ENCODE data around the gene BLCAP.
A peak's percentile ranks its signal among the peaks of the same experiment; 100 is the strongest.

BLCAP gene

DNA sequence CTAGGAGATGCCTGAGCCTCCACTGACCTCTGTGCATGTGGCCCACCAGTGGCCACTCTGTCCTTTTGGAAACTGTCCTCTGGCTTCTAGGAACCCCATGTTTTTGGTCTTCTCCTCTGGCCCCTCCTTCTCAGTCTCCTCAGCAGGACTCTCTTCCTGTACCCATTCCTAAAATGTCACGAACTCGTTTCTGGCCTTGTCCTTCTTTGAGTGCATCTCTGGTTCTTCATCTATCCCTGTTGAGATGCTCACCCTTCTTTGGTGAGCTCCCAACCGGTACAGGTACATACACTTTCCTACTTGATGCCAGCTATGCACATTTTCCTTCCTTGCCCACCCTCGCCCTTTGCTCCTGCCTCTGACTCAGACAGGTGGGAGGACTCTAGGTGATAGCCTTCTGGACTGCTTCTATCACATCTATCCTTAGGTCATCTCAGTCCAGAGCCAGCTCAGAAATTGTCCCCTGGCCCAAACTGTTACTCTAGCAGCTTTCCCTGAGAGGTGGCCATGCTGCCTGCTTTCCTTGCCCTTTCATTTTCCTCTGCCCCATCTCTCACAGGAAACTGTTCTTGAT lies 21.4 kb downstream of the BLCAP start:
- ChIA-PET CTCF (interaction anchor here (0.6 to 1.6 kb wide), 4 partner anchors 213 to 311 kb away, joined by 3 read pairs; no protein-coding TSS in a partner anchor), POLR2A (interaction anchor here (1.2 kb wide), 1 partner anchor 8 kb away, joined by 4 read pairs; no protein-coding TSS in a partner anchor)
- H3K27ac ChIP-seq (ENCODE audit: extremely low read depth, low read depth, low read length): no peak overlapping the region
- TF ChIP-seq, protein P1, sequence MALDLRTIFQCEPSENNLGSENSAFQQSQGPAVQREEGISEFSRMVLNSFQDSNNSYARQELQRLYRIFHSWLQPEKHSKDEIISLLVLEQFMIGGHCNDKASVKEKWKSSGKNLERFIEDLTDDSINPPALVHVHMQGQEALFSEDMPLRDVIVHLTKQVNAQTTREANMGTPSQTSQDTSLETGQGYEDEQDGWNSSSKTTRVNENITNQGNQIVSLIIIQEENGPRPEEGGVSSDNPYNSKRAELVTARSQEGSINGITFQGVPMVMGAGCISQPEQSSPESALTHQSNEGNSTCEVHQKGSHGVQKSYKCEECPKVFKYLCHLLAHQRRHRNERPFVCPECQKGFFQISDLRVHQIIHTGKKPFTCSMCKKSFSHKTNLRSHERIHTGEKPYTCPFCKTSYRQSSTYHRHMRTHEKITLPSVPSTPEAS (tag by site-specific recombination; IDR thresholded peaks at IDR 0.05): no peak
- TF ChIP-seq ZNF521 (tag by site-specific recombination; IDR thresholded peaks at IDR 0.05): no peak
- TF ChIP-seq PRDM1 (tag by site-specific recombination; IDR thresholded peaks at IDR 0.05): 0 out of 2 replicates have a peak, but pooled peaks have one; percentile 44
- H3K36me3 ChIP-seq (ENCODE audit: control insufficient read depth in 2 of 2, insufficient read depth in 1 of 2, low read length in 2 of 2): peaks cover 0 to 7% of the 10 kb centered on the region in 2 experiments; a peak in 1 of 3 replicates
- H3K9me3 ChIP-seq (ENCODE audit: control insufficient read depth, insufficient read depth, low read depth, low read length): no peaks in the 10 kb centered on the region
- no peak overlapping the region for H3K4me3 ChIP-seq (ENCODE audit: low read depth, low read length)
- no peaks in the 10 kb centered on the region for H3K4me1 ChIP-seq (ENCODE audit: control insufficient read depth, insufficient read depth, low read length)

DNA sequence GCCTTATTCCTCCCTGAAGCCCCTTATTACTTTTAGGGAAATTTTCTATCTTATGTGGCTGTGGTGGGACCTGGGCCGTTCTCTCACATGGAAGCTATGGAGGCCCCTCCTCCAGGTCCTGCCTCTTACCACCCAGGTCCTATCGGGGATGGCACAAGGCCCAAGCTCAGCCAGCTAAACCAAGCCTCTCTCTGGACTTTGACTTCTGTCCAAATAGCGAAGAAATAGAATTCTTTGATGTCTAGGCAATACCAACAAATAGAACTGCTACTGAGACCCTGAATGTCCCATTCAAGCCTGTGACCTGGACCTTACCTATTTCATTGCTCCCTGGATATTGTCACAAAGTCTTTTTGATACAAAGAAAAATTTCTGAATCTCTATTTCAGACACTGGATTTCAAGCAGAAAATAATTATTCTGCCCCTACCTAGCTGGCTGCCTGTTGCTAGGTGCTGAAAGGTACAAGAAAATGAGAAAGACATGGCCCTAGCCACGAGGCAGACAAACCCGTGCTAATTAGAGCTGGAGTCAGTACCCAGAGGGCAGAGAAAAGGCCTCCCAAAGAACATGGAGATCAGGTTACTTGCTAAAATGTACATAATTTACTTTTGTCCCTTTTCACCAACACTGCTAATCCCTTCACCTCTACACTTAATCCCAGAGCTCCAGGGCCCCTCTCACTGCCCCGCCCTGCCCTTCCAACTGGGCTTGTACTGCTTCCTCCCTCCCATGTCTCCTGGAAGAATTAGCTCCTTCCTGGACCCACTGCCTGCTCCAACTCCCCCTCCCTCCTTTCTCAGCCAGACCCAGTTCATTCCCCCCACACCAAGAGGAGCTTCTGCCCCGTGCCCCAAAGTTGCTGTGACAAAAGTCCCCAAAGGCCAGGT lies 22.2 kb downstream of the BLCAP start:
- ChIA-PET CTCF (interaction anchor here (0.7 to 1.6 kb wide), 2 partner anchors 100 to 310 kb away, joined by 3 read pairs; no protein-coding TSS in a partner anchor), POLR2A (interaction anchor here (1.2 kb wide), 1 partner anchor 7 kb away, joined by 4 read pairs; no protein-coding TSS in a partner anchor)
- Histone ChIP-seq H3K27ac (ENCODE audit: extremely low read depth, low read depth, low read length) (no peak overlapping the region), H3K4me1 (ENCODE audit: control insufficient read depth, insufficient read depth, low read length) (no peaks in the 10 kb centered on the region), H3K36me3 (ENCODE audit: control insufficient read depth in 2 of 2, insufficient read depth in 1 of 2, low read length in 2 of 2) (peaks cover 0 to 4% of the 10 kb centered on the region in 2 experiments; a peak in 1 of 3 replicates), H3K9me3 (ENCODE audit: control insufficient read depth, insufficient read depth, low read depth, low read length) (no peaks in the 10 kb centered on the region), H3K4me3 (ENCODE audit: low read depth, low read length) (no peak overlapping the region)
- TF ChIP-seq, protein P2, sequence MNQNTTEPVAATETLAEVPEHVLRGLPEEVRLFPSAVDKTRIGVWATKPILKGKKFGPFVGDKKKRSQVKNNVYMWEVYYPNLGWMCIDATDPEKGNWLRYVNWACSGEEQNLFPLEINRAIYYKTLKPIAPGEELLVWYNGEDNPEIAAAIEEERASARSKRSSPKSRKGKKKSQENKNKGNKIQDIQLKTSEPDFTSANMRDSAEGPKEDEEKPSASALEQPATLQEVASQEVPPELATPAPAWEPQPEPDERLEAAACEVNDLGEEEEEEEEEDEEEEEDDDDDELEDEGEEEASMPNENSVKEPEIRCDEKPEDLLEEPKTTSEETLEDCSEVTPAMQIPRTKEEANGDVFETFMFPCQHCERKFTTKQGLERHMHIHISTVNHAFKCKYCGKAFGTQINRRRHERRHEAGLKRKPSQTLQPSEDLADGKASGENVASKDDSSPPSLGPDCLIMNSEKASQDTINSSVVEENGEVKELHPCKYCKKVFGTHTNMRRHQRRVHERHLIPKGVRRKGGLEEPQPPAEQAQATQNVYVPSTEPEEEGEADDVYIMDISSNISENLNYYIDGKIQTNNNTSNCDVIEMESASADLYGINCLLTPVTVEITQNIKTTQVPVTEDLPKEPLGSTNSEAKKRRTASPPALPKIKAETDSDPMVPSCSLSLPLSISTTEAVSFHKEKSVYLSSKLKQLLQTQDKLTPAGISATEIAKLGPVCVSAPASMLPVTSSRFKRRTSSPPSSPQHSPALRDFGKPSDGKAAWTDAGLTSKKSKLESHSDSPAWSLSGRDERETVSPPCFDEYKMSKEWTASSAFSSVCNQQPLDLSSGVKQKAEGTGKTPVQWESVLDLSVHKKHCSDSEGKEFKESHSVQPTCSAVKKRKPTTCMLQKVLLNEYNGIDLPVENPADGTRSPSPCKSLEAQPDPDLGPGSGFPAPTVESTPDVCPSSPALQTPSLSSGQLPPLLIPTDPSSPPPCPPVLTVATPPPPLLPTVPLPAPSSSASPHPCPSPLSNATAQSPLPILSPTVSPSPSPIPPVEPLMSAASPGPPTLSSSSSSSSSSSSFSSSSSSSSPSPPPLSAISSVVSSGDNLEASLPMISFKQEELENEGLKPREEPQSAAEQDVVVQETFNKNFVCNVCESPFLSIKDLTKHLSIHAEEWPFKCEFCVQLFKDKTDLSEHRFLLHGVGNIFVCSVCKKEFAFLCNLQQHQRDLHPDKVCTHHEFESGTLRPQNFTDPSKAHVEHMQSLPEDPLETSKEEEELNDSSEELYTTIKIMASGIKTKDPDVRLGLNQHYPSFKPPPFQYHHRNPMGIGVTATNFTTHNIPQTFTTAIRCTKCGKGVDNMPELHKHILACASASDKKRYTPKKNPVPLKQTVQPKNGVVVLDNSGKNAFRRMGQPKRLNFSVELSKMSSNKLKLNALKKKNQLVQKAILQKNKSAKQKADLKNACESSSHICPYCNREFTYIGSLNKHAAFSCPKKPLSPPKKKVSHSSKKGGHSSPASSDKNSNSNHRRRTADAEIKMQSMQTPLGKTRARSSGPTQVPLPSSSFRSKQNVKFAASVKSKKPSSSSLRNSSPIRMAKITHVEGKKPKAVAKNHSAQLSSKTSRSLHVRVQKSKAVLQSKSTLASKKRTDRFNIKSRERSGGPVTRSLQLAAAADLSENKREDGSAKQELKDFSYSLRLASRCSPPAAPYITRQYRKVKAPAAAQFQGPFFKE (tag by site-specific recombination; IDR thresholded peaks at IDR 0.05; ENCODE audit: borderline replicate concordance): no peak
- TF ChIP-seq GLIS1 (tag by site-specific recombination; IDR thresholded peaks at IDR 0.05) (0 out of 2 replicates have a peak, but pooled peaks have one; percentile 7), ZNF521 (tag by site-specific recombination; IDR thresholded peaks at IDR 0.05) (no peak), ZNF121 (tag by site-specific recombination; IDR thresholded peaks at IDR 0.05) (no peak)

DNA sequence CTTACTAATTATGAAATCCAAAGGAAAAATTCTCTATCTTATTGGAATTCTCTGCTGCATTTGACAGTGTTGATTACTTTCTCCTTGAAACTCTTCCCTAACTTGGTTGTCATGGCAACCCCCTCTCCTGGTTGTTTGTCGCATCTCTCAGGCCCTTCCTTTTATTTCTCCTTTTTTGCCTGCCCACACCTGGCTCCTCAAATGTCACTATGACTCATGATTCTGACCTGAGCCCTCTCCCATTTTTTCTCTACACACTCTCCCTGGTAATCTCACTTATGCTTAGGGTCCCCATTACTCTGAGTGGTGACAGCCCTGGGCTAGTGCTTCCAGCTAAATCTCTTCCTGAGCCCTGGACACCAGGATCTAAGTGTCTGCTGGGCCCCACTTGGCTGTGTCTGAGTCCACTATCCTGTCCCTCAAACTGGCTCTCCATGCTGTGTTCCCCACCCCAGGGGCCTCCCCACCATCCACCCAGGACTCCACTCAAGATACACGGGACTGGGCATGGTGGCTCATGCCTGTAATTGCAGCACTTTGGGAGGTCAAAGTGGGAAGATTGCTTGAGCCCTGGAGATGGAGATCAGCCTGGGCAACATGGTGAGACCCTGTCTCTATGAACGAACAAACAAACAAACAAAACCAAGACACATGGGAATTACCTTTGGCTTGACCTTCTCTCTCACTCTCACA lies 23.1 kb downstream of the BLCAP start:
- H3K36me3 ChIP-seq (ENCODE audit: control insufficient read depth in 2 of 2, insufficient read depth in 1 of 2, low read length in 2 of 2): peaks cover 0 to 4% of the 10 kb centered on the region in 2 experiments; a peak in 1 of 3 replicates
- H3K9me3 ChIP-seq (ENCODE audit: control insufficient read depth, insufficient read depth, low read depth, low read length): no peaks in the 10 kb centered on the region
- ChIA-PET CTCF (no interaction called here), POLR2A (no interaction called here)
- H3K27ac ChIP-seq (ENCODE audit: extremely low read depth, low read depth, low read length): no peak overlapping the region
- H3K4me3 ChIP-seq (ENCODE audit: low read depth, low read length): no peak overlapping the region
- TF ChIP-seq, protein P3, sequence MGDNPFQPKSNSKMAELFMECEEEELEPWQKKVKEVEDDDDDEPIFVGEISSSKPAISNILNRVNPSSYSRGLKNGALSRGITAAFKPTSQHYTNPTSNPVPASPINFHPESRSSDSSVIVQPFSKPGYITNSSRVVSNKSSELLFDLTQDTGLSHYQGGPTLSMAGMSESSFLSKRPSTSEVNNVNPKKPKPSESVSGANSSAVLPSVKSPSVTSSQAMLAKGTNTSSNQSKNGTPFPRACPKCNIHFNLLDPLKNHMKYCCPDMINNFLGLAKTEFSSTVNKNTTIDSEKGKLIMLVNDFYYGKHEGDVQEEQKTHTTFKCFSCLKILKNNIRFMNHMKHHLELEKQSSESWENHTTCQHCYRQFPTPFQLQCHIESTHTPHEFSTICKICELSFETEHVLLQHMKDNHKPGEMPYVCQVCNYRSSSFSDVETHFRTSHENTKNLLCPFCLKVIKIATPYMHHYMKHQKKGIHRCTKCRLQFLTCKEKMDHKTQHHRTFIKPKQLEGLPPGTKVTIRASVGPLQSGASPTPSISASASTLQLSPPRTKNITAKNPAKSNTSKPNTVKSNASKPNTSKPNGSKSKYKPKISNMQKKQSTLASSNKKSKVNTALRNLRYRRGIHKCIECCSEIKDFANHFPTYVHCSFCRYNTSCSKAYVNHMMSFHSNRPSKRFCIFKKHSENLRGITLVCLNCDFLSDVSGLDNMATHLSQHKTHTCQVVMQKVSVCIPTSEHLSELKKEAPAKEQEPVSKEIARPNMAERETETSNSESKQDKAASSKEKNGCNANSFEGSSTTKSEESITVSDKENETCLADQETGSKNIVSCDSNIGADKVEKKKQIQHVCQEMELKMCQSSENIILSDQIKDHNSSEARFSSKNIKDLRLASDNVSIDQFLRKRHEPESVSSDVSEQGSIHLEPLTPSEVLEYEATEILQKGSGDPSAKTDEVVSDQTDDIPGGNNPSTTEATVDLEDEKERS (tag by site-specific recombination; IDR thresholded peaks at IDR 0.05): no peak
- TF ChIP-seq YY1 (tag by site-specific recombination; IDR thresholded peaks at IDR 0.05) (no peak), ZBTB48 (tag by site-specific recombination; IDR thresholded peaks at IDR 0.05) (peak; percentile 56), ZIC2 (tag by site-specific recombination; IDR thresholded peaks at IDR 0.05) (peak; percentile 67; the same call in 1 of the 2 replicates), GLIS1 (tag by site-specific recombination; IDR thresholded peaks at IDR 0.05) (0 out of 2 replicates have a peak, but pooled peaks have one; percentile 9), ZXDB (tag by site-specific recombination; IDR thresholded peaks at IDR 0.05) (no peak), PRDM1 (tag by site-specific recombination; IDR thresholded peaks at IDR 0.05) (peak; percentile 76), ZFP69B (tag by site-specific recombination; IDR thresholded peaks at IDR 0.05) (no peak)
- TF ChIP-seq, protein P4, sequence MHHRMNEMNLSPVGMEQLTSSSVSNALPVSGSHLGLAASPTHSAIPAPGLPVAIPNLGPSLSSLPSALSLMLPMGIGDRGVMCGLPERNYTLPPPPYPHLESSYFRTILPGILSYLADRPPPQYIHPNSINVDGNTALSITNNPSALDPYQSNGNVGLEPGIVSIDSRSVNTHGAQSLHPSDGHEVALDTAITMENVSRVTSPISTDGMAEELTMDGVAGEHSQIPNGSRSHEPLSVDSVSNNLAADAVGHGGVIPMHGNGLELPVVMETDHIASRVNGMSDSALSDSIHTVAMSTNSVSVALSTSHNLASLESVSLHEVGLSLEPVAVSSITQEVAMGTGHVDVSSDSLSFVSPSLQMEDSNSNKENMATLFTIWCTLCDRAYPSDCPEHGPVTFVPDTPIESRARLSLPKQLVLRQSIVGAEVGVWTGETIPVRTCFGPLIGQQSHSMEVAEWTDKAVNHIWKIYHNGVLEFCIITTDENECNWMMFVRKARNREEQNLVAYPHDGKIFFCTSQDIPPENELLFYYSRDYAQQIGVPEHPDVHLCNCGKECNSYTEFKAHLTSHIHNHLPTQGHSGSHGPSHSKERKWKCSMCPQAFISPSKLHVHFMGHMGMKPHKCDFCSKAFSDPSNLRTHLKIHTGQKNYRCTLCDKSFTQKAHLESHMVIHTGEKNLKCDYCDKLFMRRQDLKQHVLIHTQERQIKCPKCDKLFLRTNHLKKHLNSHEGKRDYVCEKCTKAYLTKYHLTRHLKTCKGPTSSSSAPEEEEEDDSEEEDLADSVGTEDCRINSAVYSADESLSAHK (tag by site-specific recombination; IDR thresholded peaks at IDR 0.05): peak; percentile 76
- no peaks in the 10 kb centered on the region for H3K4me1 ChIP-seq (ENCODE audit: control insufficient read depth, insufficient read depth, low read length)

Data from HEK293 (cell line).